ENCODE results near the gene C3orf22.

DNA sequence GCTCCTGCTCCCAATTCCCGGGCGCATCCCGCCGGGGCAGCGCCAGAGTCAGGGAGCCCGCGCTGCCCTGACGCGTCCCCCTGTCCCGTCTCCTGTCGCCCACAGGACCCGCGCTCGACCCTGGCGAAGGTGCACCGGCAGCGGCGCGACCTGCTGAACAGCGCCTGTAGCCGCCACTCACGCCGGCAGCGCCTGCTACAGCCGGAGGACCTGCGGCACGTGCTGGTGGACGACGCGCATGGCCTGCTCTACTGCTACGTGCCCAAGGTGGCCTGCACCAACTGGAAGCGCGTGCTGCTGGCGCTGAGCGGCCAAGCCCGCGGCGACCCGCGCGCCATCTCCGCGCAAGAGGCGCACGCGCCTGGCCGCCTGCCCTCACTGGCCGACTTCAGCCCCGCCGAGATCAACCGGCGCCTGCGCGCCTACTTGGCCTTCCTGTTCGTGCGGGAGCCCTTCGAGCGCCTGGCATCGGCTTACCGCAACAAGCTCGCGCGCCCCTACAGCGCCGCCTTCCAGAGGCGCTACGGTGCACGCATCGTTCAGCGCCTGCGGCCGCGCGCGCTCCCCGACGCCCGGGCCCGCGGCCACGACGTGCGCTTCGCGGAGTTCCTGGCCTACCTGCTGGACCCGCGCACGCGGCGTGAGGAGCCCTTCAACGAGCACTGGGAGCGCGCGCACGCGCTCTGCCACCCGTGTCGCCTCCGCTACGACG lies 16.9 kb downstream of the C3orf22 start:
- TF ChIP-seq, protein P1, sequence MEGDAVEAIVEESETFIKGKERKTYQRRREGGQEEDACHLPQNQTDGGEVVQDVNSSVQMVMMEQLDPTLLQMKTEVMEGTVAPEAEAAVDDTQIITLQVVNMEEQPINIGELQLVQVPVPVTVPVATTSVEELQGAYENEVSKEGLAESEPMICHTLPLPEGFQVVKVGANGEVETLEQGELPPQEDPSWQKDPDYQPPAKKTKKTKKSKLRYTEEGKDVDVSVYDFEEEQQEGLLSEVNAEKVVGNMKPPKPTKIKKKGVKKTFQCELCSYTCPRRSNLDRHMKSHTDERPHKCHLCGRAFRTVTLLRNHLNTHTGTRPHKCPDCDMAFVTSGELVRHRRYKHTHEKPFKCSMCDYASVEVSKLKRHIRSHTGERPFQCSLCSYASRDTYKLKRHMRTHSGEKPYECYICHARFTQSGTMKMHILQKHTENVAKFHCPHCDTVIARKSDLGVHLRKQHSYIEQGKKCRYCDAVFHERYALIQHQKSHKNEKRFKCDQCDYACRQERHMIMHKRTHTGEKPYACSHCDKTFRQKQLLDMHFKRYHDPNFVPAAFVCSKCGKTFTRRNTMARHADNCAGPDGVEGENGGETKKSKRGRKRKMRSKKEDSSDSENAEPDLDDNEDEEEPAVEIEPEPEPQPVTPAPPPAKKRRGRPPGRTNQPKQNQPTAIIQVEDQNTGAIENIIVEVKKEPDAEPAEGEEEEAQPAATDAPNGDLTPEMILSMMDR (IDR thresholded peaks at IDR 0.05), result no peak
- no peak for TF ChIP-seq POLR2A (IDR thresholded peaks at IDR 0.05)

Measured in uterus (tissue), 2 donors.